Stomach (tissue), 9 donors: Measurements from ENCODE around the gene DNAJC11. TPM values are rescaled to one million over a fixed set of nuclear protein-coding genes. Genes with fewer than 3 reads are reported as not detected.

Experiments used
- DNase-seq, 2 donors: peaks; one replicate each; pipeline versions ENCODE4 v3.0.0 to v3.0.0-alpha.2; 2013 to 2019
- H3K27ac ChIP-seq, 5 donors: fragments of 200-600 bp in 4 of 5; sonication (generic) in 4 of 5; one replicate each; pipeline ENCODE4 v1.5.1; 2013 to 2019; ENCODE audit warnings: mild to moderate bottlenecking in 1 of 5, moderate library complexity in 1 of 5
- H3K27me3 ChIP-seq, 3 donors: fragments of 200-600 bp; sonication (generic); one replicate each; pipeline ENCODE4 v1.5.1; 2017 to 2019; ENCODE audit warnings: mixed run types in 1 of 3
- H3K36me3 ChIP-seq, 4 donors: fragments of 200-600 bp; sonication (generic); 1 replicate in 3 of 4; 2 replicates in 1 of 4; pipeline ENCODE4 v1.5.1; 2016 to 2019
- H3K4me1 ChIP-seq, 4 donors: fragments of 200-600 bp; sonication (generic); one replicate each; pipeline ENCODE4 v1.5.1; 2016 to 2019
- H3K4me3 ChIP-seq, 4 donors: fragments of 200-600 bp; sonication (generic) in 3 of 4; one replicate each; pipeline ENCODE4 v1.5.1; 2016 to 2019; ENCODE audit warnings: mild to moderate bottlenecking in 1 of 4
- H3K9me3 ChIP-seq, 4 donors: fragments of 200-600 bp; sonication (generic); one replicate each; pipeline ENCODE4 v1.5.1; 2016 to 2019
- EP300 ChIP-seq: sonication (generic); formaldehyde crosslinking; IDR thresholded peaks from one replicate; pipeline ENCODE4 v1.6.1; 2017; ENCODE audit warnings: antibody characterized with exemption
- POLR2A ChIP-seq, 4 donors: fragments of 450-650 bp; IDR thresholded peaks; one replicate each; pipeline ENCODE4 v1.6.1; 2016; ENCODE audit warnings: antibody characterized with exemption in 4 of 4, control low read depth in 2 of 4, mild to moderate bottlenecking in 1 of 4, moderate library complexity in 1 of 4
- POLR2AphosphoS5 ChIP-seq, 3 donors: sonication (generic); formaldehyde crosslinking; IDR thresholded peaks; one replicate each; pipeline ENCODE4 v1.6.1; 2016; ENCODE audit warnings: antibody characterized with exemption in 3 of 3
- WGBS, 5 donors: extraction: QIAGEN DNeasy Blood & Tissue Kit in 3 of 5; methylation state at CpG; one replicate each; pipeline versions ENCODE4 v1.1.5 to v1.1.7; 2013 to 2018; 5-methylcytosine and 5-hydroxymethylcytosine counted together
- intact Hi-C: fragments of 100-400 bp; cut with DNase I; formaldehyde crosslinking; loops from one replicate; pipeline ENCODE4 v1.15.1; 2023; ENCODE audit warnings: low total_unique reads
- polyA plus RNA-seq, 3 donors: library from polyadenylated mRNA; stranded (reverse); fragments of 200-250 nt; gene quantifications; one replicate each; pipeline ENCODE4 v1.2.3, GENCODE V29; 2013
- total RNA-seq, 5 donors: library from RNA; depleted of rRNA; stranded (reverse); fragments of >200 nt; gene quantifications; one replicate each; pipeline versions ENCODE4 v1.1.0 to v1.2.3, GENCODE V29; 2014 to 2016
- TF ChIP-seq, protein P1 (sequence below), 7 experiments: fragments of 450-650 bp in 4 of 7; fragments of 200-600 bp in 3 of 7; sonication (generic) in 3 of 7; IDR thresholded peaks; one replicate each; pipeline ENCODE4 v1.5.1; 2016 to 2019; ENCODE audit warnings: antibody characterized with exemption in 7 of 7, control low read depth in 2 of 7, mild to moderate bottlenecking in 1 of 7
- donor health status: healthy with polysubstance abuse.
- donor health status: Bipolar disorder and iron deficiency.
- donor health status: healthy.

Gene DNAJC11
- total and polyA plus RNA-seq, 8 donors, result 20.0 to 93.9 (median 34.2) TPM

DNA sequence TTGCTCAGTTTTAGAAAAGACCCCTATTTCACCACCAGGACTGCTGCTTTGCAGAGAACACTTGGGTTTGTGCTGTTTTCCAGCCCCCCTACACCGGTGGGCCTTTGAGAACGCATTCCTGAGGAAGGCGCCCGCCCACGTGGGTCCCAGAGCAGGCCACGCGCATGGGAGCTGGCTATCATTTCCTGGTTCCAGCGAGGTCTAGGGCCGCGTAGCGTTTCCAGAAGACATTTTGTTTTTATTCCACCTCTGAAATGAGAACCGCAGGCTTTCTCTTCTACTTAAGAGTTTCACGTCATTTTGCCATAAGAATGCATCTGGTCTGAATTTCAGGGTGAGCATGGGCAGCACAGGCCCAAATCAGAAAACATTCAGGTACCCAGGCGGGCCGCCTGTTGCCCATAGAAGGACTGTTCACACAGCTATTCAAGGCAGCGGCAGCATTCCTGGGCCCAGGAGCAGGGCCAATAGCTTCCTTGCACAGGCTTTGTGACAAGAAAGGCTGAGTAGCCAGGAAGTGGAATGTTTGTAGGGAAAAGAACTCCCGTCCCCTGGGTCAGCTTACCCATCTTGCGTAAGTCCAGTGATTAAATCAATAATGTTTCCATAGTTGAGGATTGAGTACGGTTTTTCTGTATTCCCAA is 97.6 kb downstream of the DNAJC11 start:
- Histone ChIP-seq H3K27ac (peak overlapping the region; percentile 98 to 100 (median 100)), H3K4me1 (peaks cover 40 to 46% (median 44%) of the 10 kb centered on the region in 4 donors), H3K4me3 (peak overlapping the region; percentile 77 to 98 (median 83)), H3K27me3 (no peaks in the 10 kb centered on the region), H3K9me3 (no peaks in the 10 kb centered on the region), H3K36me3 (peaks cover 1 to 7% (median 3%) of the 10 kb centered on the region in 4 donors)
- WGBS, 5 donors, result 14 to 29% (median 19%) methylated on average over 19 of the region's 19 CpGs
- TF ChIP-seq POLR2A (IDR thresholded peaks at IDR 0.05) (no peak), POLR2AphosphoS5 (IDR thresholded peaks at IDR 0.05) (peak; percentile 78 to 82 (median 79)), EP300 (peak; percentile 2)
- intact Hi-C loops, result no loop called here
- peak; percentile 84 to 86 for DNase-seq

DNA sequence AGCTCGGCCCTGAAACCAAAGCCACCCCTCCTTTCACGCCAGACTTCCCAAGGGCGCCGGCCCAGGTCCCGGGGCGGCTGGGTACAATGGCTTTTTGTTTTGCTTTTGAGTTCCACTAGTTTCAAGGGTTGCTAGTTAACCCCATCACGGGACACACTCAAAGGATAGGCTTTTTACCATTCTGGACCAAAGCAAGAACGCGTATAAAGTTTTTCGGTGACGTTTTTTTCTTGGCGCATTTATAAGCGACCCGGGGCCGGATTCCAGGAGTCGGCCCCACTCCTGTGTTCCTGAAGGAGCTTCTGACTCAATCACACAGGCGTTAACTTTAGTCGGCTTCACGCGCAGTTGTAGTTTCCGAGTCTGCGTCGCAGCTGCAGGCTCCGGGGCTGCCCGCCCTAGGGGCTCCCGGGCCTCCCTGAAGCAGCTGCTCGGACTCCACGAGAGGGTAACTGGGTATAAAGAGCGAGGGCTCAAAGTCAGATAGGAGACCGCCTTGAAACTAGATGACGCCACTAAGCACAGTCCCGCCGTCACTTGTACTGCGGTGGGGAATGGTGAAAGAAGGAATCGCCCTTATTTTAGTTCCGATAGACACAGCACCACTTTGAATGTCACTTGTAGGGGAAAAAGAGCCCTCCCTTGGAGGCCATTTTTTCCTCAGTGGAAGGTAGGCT is 98.2 kb downstream of the DNAJC11 start:
- H3K4me3 ChIP-seq, result peak overlapping the region; percentile 77 to 98 (median 83)
- intact Hi-C loops, result no loop called here
- peak; percentile 61 to 87 for DNase-seq
- peaks cover 8 to 14% (median 10%) of the 10 kb centered on the region in 4 donors for H3K36me3 ChIP-seq
- H3K27ac ChIP-seq, result peak overlapping the region; percentile 98 to 100 (median 100)
- no peaks in the 10 kb centered on the region for H3K9me3 ChIP-seq
- WGBS, 5 donors, result 1 to 4% (median 1%) methylated on average over 23 to 36 of the region's 36 CpGs
- no peaks in the 10 kb centered on the region for H3K27me3 ChIP-seq
- peaks cover 47 to 53% (median 50%) of the 10 kb centered on the region in 4 donors for H3K4me1 ChIP-seq
- TF ChIP-seq, protein P1, sequence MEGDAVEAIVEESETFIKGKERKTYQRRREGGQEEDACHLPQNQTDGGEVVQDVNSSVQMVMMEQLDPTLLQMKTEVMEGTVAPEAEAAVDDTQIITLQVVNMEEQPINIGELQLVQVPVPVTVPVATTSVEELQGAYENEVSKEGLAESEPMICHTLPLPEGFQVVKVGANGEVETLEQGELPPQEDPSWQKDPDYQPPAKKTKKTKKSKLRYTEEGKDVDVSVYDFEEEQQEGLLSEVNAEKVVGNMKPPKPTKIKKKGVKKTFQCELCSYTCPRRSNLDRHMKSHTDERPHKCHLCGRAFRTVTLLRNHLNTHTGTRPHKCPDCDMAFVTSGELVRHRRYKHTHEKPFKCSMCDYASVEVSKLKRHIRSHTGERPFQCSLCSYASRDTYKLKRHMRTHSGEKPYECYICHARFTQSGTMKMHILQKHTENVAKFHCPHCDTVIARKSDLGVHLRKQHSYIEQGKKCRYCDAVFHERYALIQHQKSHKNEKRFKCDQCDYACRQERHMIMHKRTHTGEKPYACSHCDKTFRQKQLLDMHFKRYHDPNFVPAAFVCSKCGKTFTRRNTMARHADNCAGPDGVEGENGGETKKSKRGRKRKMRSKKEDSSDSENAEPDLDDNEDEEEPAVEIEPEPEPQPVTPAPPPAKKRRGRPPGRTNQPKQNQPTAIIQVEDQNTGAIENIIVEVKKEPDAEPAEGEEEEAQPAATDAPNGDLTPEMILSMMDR (IDR thresholded peaks at IDR 0.05), result no peak
- TF ChIP-seq POLR2AphosphoS5 (IDR thresholded peaks at IDR 0.05) (peak in 2 of 3 donors; percentile 31 to 38), POLR2A (IDR thresholded peaks at IDR 0.05) (peak in 1 of 4 donors; percentile 18), EP300 (no peak)

- Histone ChIP-seq H3K4me3 (peak within 1 kb of the TSS; percentile 77 to 98 (median 83)), H3K27me3 (no peaks in the 10 kb centered on the region), H3K4me1 (peaks cover 53 to 59% (median 56%) of the 10 kb centered on the region in 4 donors), H3K27ac (peak within 1 kb of the TSS; percentile 98 to 100 (median 100)), H3K36me3 (peaks cover 14 to 20% (median 16%) of the 10 kb centered on the region in 4 donors), H3K9me3 (no peaks in the 10 kb centered on the region)
- WGBS, 5 donors, result 0 to 1% (median 0%) methylated on average over 6 to 84 of the region's 84 CpGs
- TF ChIP-seq EP300, result no peak
- TF ChIP-seq, protein P1 (IDR thresholded peaks at IDR 0.05), result no peak
- peak in 1 of 4 donors; percentile 23 for TF ChIP-seq POLR2A (IDR thresholded peaks at IDR 0.05)
- TF ChIP-seq POLR2AphosphoS5 (IDR thresholded peaks at IDR 0.05), result peak; percentile 64 to 95 (median 92)
- intact Hi-C loops, result no loop called here
- DNase-seq, result peak; percentile 89 to 96
Observed at GRCh38 chr1:6602669-6603237, 98.9 kb downstream of the DNAJC11 start, which contains the start of gene KLHL21. KLHL21 (minus strand) TSS chr1:6602869; CDS start chr1:6602817, 52 bp downstream.

- 0 to 3% (median 0%) methylated on average over 16 to 103 of the region's 103 CpGs; no CpG with 5 or more reads in 1 of the 5 donors for WGBS, 5 donors
- Histone ChIP-seq H3K9me3 (no peaks in the 10 kb centered on the region), H3K36me3 (peaks cover 21 to 27% (median 22%) of the 10 kb centered on the region in 4 donors), H3K27me3 (no peaks in the 10 kb centered on the region), H3K4me3 (peak overlapping the region; percentile 77 to 98 (median 83)), H3K27ac (peak overlapping the region; percentile 98 to 100 (median 100)), H3K4me1 (peaks cover 60 to 66% (median 63%) of the 10 kb centered on the region in 4 donors)
- no peak for TF ChIP-seq EP300
- TF ChIP-seq, protein P1 (IDR thresholded peaks at IDR 0.05), result no peak
- TF ChIP-seq POLR2A (IDR thresholded peaks at IDR 0.05), result no peak
- no peak for TF ChIP-seq POLR2AphosphoS5 (IDR thresholded peaks at IDR 0.05)
- peak in 1 of 2 donors; percentile 61 for DNase-seq
- intact Hi-C loops, result no loop called here
Observed at GRCh38 chr1:6601923-6602668, 99.5 kb downstream of the DNAJC11 start.
